GDM1 (cell line): ENCODE results near the gene SIRPD.
"Not testable (repeated sequence)": the region's sequence is repeated elsewhere in the genome, so short reads cannot be mapped to it uniquely, and the experiment has no call there.

ENCODE experiments used
- DNase-seq: peaks from one replicate; lab custom pipeline; 2025; lab: John Stamatoyannopoulos, UW

SIRPD gene

DNA sequence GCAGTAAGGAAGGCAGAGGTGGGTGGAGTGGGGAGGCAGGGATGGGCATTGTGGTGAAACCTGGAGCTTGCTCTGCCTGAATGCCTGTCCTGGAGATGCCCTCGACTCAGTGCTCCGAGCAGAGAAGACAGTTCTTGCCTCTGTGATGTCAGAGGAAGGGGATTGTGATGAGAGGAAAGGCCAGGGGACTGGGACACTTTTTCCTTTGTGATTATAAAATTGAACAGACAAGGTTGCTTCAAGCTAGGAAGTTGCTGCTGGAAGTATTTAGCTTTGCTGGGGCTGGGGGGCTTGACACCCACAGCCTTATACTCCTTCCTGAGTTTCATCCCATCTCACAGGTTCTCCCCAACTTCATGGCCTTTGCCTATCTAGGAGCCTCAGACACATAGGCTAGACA, at the start of gene SIRPD:
Gene SIRPD, minus strand, starts transcription at position 101 of the 400 bp plus-strand sequence. Its CDS starts 52 bp downstream, at position 49.
- DNase-seq = no peak

DNA sequence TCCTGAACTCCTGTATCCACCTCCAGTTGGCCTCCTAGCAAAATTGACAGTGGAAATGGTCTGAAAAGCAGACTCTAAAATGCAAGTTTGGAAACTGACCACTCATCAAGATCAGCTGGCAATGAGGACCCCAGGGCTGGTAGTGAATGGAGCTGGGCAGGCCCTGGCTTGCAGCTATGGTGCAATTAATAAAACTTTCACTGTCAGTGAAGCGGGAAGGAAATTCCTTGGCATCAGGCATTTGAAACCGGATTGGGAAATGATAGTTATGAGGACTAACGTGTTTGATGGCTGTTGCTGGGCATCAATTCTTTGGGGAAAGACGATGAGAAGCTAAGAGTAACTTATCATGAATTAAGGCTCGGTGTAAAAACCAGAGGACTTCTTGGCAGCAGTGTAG, 43.2 kb upstream of the SIRPD start:
- no peak for DNase-seq

DNA sequence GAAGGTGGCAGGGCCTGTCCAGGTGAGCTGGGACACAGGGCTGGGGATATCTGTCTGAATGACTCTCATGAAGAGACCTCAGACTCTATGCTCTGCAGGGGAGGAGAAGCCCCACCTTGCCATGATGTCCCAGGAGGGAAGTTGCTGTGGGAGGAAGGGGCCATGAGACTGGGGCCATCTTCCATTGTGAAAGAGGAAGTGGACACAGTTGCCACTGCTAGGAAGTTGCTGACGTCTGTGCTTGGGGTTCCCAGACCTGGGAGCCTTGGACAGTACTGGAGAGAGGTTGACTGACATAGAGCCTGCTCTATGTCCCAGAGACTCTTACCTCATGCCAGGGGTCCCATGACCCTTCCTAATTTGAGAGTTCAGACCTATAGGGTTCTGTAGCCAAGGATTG, 37.8 kb upstream of the SIRPD start:
- DNase-seq = no peak

DNA sequence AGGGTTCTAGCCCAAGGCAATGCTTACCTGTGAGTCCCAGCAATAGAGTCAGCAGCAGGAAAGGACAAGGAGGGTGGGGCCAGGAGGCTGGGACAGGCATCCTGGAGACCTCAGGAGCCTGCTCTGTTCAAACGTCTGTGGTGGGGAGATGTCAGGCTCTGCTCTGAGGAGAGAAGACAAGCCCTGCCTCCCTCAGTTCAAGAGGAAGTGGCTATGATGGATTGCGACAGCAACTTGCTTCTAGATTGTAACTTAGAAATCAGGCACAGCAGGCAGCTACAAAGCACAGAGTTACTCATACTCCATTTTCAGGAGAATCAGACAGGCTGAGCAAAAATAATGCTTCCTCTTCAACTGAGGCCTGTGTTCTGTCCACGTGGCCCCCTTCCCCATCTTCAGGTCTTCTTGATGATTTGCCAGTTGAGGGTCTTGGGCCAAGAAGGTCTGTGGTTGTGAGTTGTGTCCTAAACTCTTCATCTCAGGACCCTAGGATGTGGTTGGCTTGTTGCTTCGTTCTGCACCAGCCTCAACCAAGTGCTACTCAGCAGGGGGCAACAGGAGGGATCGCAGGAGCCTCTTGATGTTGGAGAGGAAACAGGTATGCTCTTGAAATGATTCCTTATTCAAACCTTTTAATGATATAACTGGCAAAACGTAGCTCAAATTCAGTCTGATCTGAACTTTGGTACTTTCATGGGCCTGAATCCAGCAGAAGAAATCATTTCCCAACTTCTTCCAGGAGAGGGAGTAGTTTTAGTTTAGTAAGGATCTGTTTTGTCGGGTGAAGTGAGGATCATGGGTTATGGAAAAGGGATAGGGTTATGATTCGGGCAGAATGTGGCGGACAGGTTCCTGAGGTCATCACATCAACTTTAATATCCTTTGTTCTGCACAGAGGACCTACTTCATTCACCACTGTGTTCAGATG, 31.3 kb upstream of the SIRPD start:
- DNase-seq = peak; percentile 55

DNA sequence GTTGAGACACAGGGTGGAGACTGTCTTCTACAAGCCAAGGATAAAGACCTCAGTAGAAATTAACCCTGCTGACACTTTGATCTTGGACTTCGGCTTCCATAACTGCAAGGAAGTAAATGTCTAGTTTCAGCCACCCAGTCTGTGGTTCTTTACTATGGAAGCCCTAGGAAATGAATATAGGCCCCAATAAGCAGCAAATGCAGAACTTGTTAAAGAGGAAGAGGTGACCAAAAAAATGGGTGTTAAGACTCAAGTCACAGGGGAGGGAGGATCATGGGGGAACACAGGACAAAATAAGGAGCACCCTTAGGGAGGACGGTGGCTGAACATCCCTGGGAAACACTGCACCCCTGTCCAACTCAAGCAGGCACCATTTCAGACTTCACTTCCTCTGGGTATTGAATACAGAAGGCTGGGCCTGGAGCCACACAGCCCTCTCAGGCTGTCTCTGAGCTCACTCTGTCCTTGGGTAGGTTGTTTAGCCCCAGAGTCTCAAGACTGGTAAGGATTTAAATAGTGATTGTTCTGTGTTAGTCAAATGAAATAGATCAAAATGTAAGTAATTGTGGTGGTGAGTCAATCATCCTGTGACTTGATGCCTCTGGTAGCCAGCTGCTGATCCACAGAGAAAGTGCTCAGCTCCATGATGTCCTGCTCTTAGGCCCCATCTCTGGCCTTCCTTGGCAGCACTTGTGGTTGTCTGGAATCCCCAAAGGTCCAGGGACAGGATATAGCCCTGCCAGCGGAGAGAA, 30.5 kb upstream of the SIRPD start:
- no peak for DNase-seq

DNA sequence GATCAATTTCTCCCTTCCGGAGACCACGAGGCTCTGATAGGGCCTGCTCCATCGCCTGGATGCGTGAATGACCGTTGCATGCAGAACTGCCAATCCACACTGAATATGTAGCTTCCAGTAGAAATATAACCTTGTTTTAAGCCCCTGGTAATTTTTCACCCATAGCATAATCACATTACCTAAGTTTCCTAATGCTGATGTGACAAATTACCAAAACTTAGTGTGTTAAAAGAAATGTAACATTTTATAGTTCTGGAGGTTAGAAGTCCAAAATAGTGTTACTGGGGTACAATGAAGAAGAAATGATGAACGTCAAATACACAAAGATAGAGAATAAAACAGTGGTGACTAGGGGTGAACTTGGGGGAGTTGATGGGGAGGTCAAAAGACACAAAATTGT, 22.0 kb upstream of the SIRPD start:
- DNase-seq = no peak

DNA sequence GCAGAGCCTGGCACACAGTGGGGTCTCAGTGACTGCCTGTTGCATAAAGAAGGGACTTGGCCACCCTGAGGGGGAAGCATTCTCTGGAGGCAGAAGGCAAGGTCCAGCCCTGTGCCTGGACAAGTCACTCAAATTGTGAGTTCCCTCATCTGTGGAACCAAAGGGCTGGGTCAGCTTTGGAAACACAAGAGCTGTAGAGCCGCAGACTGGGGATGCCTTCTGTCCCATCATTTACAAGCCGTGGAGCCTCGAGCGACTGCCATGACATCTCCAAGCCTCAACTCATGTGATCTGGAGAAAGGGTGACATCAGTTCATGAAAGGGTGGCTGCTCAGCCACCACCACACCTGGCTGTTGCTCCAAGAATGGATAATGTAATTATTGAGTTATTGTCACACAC, 20.4 kb upstream of the SIRPD start:
- DNase-seq = no peak

DNA sequence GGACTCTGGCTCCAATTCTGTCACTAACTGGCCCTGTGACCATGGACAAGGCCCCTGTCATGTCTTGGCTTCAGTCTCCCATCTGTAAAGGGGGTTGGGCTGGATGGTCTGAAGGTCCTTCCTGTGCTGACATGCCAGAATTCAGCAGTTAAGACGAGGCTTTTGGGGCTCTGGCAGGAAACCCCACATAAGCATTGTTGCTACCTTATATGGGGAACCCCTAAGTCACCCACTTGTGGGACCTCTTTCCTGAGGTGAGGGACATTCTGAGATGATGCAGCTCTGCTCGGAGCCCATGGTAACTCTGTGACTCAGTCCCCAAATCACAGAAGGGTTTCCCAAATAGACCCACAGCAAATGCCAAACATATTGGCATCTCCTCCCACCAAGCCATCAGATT, 19.8 kb upstream of the SIRPD start:
- not testable (repeated sequence) for DNase-seq

DNA sequence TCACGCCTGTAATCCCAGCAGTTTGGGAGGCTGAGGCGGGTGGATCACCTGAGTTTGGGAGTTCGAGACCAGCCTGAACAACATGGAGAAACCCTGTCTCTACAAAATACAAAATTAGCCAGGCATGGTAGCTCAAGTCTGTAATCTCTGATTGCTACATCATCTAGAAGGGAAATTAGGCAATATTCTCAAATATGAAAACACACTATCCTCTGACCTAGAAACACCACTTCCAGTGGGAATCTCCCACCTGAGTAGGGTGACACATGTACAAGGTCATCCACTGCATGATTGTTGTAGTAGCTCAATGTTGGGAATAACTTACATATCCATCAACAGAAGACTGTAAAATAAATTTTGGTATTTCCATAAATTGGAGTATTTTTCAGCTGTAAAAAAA, 19.1 kb upstream of the SIRPD start:
- DNase-seq = no peak

DNA sequence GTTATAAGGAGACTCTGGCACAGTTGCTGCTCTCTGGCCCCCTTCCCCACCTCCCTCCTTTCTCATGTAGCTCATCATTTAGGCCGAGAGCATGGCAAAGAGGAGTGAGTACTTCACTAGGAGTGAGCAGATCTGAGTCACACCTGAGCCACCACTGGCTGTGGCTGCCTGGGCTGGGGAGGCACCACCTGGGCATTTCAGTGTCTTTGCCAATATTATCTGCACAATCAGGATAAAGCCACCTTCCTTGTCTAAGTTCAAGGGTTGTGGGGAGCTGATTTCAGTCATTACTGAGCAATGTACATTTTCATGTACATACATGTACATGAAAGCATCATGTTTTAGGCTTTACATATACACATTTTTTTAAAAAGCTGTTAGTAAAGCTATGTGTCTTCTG, 18.5 kb upstream of the SIRPD start:
- DNase-seq = not testable (repeated sequence)

DNA sequence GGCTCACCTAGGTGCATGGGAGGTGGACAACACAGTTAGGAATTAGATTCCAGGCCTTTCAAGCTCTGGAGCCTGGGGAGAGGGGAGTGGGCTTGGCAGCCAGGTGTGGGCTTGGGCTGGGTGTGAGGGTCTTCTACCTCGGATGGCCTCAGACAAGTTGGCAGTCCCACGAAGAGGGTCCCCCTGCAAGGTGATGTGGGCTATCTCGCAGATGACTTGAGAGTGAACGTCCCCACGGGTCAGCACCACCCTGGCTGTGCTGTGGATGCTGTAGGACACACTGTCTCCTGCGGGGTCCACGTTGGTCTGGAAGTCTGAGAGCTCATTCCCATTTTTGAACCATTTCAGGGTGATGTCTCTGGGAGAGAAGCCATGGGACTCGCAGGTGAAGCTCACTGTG, 14.1 kb upstream of the SIRPD start:
- DNase-seq = not testable (repeated sequence)

DNA sequence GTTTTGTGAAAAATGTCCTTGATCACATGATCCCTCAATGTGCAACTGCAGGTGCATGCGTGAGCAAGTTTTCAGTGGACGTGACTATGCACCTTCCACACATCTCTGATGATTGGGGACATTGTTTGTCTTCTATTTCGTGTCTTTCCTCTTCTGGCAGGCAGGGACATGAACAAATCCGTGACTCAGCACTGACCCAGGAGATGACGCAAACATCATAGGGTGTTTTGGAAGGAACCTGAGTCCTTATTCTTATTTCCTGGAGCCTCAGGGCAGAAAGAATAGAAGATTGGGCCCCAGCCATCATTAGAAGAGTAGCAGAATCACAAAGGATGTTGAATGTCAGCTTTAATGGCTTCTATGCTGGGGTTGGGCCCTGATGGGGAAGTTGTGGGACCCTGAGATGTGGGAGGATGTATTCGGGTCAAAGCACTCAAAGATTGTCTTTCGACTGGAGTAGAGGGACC, 11.9 kb upstream of the SIRPD start:
- peak; percentile 26 for DNase-seq

DNA sequence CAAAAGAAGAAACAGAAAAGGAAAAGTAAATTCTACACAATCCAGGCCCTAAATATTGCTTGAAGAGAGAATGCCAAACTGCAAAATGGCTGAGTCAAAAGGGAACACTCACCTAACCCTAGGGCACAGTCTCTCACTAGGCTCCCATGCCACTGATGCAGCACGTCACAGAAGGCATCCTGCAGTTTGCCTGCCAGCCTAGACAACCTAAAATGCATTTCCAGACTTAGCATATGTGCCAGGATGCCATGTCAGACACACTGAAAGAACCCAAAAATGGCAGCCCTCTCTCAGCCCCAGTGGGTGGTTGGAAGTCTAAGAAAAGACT, 10.6 kb upstream of the SIRPD start:
- DNase-seq = no peak

DNA sequence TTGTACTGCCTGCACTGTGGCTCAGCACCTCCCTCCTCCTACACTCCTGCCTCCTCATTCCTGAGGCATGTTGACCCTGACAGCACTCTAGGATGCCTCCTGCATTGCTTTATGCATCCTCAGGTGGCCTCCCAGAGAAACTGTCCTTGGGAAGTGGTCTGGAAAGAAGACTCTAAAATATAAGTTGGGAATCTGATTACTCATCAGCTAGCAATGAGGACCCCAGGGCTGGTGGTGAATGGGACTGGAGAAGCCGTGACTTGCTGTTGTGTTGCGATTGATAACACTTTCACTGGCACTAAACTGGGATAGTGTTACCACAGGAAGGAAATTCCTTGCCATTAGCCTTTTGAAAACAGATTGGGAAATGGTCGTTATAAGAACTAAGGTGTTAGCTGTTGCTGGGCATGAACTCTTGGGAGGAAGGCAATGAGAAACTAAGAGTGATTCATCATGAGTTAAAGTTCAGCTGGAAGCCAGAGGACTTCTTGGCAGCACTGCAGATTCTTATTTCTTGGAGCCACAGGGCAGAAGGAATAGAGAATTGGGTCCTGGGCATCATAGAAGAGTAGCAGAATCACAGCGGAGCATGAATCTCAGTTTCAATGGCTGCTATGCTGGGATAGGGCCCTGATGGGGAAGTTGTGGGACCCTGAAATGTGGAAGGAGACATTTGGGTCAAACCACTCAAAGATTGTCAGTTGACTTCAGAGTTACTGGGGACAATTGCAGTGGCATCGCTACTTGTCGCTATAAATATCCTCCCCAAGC, 10.1 kb upstream of the SIRPD start:
- DNase-seq = peak; percentile 27

DNA sequence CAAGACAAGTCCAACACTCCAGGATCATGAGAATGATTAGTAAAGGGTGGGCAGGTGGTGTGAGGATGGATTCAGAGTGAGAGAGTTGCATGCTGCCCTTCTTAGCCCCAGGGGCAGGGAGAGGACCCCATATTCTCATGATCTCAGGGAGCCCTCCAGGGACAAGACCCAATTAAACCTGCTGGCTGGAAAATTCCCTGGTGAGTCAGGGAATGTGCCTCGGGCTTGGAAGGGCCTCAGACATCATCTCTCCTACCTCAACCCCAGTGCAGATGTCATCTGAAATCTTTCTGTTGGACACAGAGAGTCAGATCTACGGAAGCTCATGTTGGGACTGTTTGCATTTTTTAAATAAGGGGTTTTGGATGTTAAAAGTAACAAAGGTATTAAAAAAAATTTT, 9.2 kb upstream of the SIRPD start:
- DNase-seq = no peak

DNA sequence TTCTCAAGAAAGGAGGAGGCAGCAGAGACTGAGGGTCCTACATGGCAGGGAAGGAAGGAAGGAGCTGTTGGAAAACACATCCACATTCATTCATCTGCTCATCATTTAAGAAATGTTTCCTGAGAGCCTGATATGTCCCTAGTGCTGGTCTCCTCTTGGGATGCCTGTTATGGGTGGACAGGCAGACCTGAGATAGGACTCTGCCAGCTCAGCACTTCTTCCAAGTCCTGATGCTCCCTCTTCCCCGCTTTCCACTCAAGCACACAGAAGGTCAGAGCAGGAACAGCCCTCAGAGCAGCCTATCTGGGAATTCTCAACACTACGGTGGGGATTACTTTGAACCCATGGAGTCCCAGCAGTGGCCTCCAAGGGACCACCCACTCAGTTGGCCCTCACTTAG, 8.0 kb upstream of the SIRPD start:
- DNase-seq = no peak

DNA sequence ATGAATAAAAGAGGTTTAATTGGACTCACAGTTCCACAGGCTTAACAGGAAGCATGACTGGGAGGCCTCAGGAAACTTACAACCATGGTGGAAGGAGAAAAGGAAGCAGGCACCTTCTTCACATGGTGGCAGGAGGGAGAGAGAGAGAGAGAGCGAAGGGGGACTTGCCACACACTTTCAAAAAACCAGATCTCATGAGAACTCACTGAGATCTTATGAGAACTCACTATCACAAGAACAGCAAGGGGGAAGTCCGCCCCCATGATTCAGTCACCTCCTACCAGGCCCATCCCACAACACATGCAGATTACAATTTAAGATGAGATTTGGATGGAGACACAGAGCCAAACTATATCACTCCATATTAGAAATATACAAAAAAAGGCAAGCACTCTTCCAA, 6.1 kb upstream of the SIRPD start:
- no peak for DNase-seq

DNA sequence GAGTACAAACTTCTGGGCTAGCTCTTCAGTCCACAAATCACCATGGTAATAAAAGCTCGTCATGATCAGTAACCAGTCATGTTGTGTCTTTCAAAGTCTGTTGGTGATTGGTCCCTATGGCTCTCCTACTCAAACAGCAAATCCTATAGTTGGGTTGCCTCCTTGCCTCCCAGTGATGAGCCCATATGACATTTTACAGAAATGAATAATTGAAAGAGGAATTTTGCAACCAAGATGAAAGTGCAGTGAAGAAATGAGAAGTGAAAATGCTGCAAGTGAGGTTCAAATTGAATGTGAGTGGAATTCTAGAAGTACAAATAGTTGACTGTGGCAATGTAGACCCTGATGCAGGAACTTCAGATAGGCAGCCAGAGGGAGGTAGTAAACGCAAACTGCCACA, 5.1 kb upstream of the SIRPD start:
- DNase-seq = no peak

DNA sequence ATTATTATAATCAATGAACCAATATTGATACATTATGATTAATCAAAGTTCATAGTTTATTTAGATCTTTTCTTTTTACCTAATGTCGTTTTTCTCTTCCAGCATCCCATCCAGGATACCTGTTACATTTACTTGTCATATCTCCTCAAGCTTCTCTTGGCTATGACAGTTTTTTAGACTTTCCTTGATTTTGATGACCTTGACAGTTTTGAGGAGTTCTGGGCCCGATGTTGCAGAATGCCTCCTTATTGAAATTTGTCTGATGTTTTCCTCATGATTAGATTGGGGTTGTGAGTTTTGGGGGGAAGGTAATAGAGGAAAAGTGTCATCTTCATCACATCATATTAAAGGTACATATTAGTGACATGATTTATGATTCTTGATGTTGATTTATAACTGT, 3.8 kb upstream of the SIRPD start:
- no peak for DNase-seq

DNA sequence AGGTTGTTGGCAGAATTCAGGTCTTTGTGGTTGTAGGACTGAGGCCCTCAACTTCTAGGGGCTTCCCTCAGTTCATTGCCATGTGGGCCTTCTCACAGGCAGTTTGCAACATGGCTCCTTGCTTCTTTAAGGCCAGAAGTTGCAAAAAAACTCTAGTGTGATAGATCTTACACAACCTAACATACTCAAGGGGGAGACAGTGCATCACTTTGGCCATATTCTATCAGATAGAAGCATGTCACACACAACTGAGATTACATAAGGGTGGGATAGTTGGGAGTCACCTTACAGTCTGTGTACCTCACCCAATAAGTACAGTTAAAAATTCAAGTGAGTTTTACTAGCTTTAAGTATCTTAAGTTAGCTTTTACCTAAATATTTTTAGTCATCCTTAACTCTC, 1.6 kb downstream of the SIRPD start:
- no peak for DNase-seq

DNA sequence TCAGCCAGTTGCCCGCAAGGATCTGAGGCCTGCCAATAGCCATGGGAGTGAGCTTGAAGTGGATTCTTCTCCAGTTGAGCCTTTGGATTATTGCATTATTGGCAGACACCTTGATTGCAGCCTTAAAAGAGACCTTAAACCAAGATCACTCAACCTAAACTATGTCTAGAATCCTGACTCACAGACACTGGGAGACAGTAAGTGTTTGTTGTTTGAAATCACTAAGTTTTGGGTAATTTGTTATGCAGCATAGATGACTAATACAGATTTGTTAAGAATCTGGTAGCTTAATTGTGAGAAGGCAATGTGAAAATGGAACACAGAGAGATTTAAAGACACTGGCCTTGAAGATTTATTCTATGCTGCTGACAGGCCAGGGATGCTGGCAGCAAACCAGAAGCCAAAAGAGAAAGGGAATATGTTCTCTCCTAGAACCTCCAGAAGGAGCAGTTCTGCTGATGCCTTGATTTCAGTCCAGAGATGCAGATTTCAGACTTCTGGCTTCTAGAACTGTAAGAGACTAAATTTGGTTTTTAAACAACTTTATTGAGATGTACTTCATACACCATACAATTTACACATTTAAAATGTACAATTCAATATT, 17.6 kb downstream of the SIRPD start:
- no peak for DNase-seq

DNA sequence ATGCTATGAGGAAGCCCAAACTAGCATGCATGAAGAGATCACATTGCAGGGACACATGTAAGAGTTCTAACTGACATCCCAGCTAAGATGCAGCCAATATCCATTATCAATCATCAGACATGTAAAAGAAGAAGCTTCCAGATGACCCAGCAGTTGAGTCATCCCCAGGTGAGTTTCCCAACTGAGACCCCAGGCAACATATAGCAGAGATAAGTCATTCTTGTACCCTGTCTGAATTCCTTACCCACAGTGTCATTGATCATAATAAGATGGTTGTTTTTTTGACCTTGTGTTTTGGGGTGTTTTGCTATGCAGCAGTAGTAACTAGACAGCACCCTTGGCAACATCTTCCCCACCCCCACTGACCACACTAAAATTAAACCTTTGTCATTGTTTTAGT, 18.9 kb downstream of the SIRPD start:
- no peak for DNase-seq
